Liver (tissue), 3 donors: ENCODE data around the gene CCR2.

Experiments used
- FOXA2 ChIP-seq: IDR thresholded peaks from 2 replicates; pipeline ENCODE4 v1.6.1; 2016; ENCODE audit warnings: antibody characterized with exemption
- GABPA ChIP-seq, 2 donors: IDR thresholded peaks in 1 of 2; conservative IDR thresholded peaks in 1 of 2; 2 replicates each; pipeline ENCODE4 v1.6.1; 2016; ENCODE audit warnings: antibody characterized with exemption in 2 of 2, mild to moderate bottlenecking in 1 of 2, moderate library complexity in 1 of 2
- RAD21 ChIP-seq, 2 donors: IDR thresholded peaks; 2 replicates each; pipeline ENCODE4 v1.6.1; 2016; ENCODE audit warnings: antibody characterized with exemption in 2 of 2, mild to moderate bottlenecking in 2 of 2
- YY1 ChIP-seq: IDR thresholded peaks from 2 replicates; pipeline ENCODE4 v1.6.1; 2016; ENCODE audit warnings: antibody characterized with exemption, mild to moderate bottlenecking
- TF ChIP-seq, protein P1 (sequence below): IDR thresholded peaks from 2 replicates; pipeline ENCODE4 v1.6.1; 2016; ENCODE audit warnings: antibody characterized with exemption
- TF ChIP-seq, protein P2 (sequence below): fragments of 150-350 bp; IDR thresholded peaks from 2 replicates; pipeline ENCODE4 v1.5.1; 2017; ENCODE audit warnings: improper control_type of control experiment, low read depth, low read length; ENCODE audit not compliant: missing input control
- TF ChIP-seq, protein P3 (sequence below): IDR thresholded peaks from 2 replicates; pipeline ENCODE4 v1.6.1; 2016; ENCODE audit warnings: antibody characterized with exemption, mild to moderate bottlenecking
- TF ChIP-seq, protein P4 (sequence below): IDR thresholded peaks from 2 replicates; pipeline ENCODE4 v1.6.1; 2016; ENCODE audit warnings: antibody characterized with exemption
- donor health status: healthy.
- donor health status: healthy.

DNA sequence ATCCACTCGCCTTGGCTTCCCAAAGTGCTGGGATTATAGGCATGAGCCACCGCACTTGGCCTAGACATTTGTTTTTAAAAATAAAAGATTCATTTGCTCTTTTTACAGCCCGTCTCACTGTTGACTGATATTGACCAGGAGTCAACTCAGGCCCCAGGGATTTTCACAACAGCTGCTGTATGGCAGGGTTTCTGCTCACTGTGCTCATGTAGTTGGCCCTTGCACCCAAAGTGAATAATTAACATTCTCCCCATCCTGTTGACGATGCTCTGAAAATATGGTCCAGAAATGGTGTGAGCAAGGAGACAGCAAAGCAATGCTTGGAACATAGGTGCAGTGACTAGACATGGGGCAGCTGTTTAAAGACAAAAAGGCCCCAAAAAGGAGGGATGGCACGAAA is 13.9 kb downstream of the CCR2 start:
- TF ChIP-seq RAD21 (IDR thresholded peaks at IDR 0.05) (no peak), GABPA (IDR thresholded peaks at IDR 0.05 in 1 of 2, conservative IDR thresholded peaks at IDR 0.05 in 1 of 2) (no peak), FOXA2 (no peak), YY1 (no peak)
- TF ChIP-seq, protein P1, sequence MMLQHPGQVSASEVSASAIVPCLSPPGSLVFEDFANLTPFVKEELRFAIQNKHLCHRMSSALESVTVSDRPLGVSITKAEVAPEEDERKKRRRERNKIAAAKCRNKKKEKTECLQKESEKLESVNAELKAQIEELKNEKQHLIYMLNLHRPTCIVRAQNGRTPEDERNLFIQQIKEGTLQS, result no peak
- TF ChIP-seq, protein P2, sequence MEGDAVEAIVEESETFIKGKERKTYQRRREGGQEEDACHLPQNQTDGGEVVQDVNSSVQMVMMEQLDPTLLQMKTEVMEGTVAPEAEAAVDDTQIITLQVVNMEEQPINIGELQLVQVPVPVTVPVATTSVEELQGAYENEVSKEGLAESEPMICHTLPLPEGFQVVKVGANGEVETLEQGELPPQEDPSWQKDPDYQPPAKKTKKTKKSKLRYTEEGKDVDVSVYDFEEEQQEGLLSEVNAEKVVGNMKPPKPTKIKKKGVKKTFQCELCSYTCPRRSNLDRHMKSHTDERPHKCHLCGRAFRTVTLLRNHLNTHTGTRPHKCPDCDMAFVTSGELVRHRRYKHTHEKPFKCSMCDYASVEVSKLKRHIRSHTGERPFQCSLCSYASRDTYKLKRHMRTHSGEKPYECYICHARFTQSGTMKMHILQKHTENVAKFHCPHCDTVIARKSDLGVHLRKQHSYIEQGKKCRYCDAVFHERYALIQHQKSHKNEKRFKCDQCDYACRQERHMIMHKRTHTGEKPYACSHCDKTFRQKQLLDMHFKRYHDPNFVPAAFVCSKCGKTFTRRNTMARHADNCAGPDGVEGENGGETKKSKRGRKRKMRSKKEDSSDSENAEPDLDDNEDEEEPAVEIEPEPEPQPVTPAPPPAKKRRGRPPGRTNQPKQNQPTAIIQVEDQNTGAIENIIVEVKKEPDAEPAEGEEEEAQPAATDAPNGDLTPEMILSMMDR, result no peak
- TF ChIP-seq, protein P3, sequence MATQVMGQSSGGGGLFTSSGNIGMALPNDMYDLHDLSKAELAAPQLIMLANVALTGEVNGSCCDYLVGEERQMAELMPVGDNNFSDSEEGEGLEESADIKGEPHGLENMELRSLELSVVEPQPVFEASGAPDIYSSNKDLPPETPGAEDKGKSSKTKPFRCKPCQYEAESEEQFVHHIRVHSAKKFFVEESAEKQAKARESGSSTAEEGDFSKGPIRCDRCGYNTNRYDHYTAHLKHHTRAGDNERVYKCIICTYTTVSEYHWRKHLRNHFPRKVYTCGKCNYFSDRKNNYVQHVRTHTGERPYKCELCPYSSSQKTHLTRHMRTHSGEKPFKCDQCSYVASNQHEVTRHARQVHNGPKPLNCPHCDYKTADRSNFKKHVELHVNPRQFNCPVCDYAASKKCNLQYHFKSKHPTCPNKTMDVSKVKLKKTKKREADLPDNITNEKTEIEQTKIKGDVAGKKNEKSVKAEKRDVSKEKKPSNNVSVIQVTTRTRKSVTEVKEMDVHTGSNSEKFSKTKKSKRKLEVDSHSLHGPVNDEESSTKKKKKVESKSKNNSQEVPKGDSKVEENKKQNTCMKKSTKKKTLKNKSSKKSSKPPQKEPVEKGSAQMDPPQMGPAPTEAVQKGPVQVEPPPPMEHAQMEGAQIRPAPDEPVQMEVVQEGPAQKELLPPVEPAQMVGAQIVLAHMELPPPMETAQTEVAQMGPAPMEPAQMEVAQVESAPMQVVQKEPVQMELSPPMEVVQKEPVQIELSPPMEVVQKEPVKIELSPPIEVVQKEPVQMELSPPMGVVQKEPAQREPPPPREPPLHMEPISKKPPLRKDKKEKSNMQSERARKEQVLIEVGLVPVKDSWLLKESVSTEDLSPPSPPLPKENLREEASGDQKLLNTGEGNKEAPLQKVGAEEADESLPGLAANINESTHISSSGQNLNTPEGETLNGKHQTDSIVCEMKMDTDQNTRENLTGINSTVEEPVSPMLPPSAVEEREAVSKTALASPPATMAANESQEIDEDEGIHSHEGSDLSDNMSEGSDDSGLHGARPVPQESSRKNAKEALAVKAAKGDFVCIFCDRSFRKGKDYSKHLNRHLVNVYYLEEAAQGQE, result no peak
- TF ChIP-seq, protein P4, sequence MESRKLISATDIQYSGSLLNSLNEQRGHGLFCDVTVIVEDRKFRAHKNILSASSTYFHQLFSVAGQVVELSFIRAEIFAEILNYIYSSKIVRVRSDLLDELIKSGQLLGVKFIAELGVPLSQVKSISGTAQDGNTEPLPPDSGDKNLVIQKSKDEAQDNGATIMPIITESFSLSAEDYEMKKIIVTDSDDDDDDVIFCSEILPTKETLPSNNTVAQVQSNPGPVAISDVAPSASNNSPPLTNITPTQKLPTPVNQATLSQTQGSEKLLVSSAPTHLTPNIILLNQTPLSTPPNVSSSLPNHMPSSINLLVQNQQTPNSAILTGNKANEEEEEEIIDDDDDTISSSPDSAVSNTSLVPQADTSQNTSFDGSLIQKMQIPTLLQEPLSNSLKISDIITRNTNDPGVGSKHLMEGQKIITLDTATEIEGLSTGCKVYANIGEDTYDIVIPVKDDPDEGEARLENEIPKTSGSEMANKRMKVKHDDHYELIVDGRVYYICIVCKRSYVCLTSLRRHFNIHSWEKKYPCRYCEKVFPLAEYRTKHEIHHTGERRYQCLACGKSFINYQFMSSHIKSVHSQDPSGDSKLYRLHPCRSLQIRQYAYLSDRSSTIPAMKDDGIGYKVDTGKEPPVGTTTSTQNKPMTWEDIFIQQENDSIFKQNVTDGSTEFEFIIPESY, result no peak
